ENCODE data around the gene PDE10A.

DNA sequence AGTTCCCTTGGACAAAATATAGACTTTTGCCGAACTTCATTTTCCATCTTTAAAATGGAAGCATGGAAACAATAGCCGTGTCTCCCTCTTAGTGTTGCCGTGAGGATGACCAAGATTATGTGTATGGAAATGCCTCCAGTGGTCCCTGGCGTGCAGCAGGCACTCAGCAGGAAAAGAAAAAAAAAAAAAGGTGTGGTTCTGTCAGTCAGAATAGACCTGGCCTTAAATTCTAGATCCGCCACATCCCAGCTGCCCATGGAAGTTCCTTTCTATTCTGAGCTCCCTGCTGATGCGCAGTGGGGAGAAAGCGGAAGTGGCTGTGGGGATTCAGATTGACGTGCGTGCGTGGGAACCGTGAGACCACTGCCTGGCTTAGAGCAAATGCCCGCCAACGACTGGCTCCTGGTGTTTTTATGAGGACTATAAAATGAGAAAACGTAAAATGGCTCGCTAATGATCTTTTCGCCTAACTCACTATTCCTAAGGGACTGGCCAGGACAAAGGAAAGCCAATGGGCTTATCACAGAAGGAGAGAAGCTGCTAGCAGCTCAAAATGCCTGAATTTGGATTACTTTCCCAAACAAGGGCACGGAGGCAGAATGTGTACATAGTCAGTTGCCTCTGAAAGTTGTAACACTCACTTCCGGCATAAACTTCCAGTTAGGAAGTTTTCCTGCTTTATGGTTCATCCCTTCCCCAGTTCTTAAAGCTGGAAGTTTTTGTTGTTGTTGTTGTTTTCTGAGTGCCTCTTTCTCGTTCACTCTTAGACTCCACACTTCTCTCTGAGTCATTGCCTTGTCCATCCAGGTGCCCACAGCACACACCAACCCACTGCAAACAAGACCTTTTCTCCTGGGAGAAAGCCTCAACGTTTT is 11.4 kb upstream of the PDE10A start:
- TF ChIP-seq ZNF140 (CRISPR knock-in tag; IDR thresholded peaks at IDR 0.05) (no peak), ZFP30 (CRISPR knock-in tag; IDR thresholded peaks at IDR 0.05; ENCODE audit: borderline replicate concordance) (no peak), OTX1 (CRISPR knock-in tag; IDR thresholded peaks at IDR 0.05) (no peak), POLR2A (conservative IDR thresholded peaks at IDR 0.05) (no peak), MEIS2 (IDR thresholded peaks at IDR 0.05; ENCODE audit: partially characterized antibody) (no peak), BRCA1 (IDR thresholded peaks at IDR 0.05) (no peak), BRCA1 (CRISPR knock-in tag; IDR thresholded peaks at IDR 0.05) (no peak)
- TF ChIP-seq, protein P1, sequence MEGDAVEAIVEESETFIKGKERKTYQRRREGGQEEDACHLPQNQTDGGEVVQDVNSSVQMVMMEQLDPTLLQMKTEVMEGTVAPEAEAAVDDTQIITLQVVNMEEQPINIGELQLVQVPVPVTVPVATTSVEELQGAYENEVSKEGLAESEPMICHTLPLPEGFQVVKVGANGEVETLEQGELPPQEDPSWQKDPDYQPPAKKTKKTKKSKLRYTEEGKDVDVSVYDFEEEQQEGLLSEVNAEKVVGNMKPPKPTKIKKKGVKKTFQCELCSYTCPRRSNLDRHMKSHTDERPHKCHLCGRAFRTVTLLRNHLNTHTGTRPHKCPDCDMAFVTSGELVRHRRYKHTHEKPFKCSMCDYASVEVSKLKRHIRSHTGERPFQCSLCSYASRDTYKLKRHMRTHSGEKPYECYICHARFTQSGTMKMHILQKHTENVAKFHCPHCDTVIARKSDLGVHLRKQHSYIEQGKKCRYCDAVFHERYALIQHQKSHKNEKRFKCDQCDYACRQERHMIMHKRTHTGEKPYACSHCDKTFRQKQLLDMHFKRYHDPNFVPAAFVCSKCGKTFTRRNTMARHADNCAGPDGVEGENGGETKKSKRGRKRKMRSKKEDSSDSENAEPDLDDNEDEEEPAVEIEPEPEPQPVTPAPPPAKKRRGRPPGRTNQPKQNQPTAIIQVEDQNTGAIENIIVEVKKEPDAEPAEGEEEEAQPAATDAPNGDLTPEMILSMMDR (IDR thresholded peaks at IDR 0.05 in 2 of 3, conservative IDR thresholded peaks at IDR 0.05 in 1 of 3; ENCODE audit: insufficient read depth in 2 of 3, low read depth in 1 of 3, low read length in 3 of 3), result no peak
- TF ChIP-seq, protein P2, sequence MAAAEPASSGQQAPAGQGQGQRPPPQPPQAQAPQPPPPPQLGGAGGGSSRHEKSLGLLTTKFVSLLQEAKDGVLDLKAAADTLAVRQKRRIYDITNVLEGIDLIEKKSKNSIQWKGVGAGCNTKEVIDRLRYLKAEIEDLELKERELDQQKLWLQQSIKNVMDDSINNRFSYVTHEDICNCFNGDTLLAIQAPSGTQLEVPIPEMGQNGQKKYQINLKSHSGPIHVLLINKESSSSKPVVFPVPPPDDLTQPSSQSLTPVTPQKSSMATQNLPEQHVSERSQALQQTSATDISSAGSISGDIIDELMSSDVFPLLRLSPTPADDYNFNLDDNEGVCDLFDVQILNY (CRISPR knock-in tag; IDR thresholded peaks at IDR 0.05), result no peak
- TF ChIP-seq, protein P3, sequence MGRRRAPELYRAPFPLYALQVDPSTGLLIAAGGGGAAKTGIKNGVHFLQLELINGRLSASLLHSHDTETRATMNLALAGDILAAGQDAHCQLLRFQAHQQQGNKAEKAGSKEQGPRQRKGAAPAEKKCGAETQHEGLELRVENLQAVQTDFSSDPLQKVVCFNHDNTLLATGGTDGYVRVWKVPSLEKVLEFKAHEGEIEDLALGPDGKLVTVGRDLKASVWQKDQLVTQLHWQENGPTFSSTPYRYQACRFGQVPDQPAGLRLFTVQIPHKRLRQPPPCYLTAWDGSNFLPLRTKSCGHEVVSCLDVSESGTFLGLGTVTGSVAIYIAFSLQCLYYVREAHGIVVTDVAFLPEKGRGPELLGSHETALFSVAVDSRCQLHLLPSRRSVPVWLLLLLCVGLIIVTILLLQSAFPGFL (CRISPR knock-in tag; IDR thresholded peaks at IDR 0.05), result no peak
- TF ChIP-seq, protein P4, sequence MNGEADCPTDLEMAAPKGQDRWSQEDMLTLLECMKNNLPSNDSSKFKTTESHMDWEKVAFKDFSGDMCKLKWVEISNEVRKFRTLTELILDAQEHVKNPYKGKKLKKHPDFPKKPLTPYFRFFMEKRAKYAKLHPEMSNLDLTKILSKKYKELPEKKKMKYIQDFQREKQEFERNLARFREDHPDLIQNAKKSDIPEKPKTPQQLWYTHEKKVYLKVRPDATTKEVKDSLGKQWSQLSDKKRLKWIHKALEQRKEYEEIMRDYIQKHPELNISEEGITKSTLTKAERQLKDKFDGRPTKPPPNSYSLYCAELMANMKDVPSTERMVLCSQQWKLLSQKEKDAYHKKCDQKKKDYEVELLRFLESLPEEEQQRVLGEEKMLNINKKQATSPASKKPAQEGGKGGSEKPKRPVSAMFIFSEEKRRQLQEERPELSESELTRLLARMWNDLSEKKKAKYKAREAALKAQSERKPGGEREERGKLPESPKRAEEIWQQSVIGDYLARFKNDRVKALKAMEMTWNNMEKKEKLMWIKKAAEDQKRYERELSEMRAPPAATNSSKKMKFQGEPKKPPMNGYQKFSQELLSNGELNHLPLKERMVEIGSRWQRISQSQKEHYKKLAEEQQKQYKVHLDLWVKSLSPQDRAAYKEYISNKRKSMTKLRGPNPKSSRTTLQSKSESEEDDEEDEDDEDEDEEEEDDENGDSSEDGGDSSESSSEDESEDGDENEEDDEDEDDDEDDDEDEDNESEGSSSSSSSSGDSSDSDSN (IDR thresholded peaks at IDR 0.05; ENCODE audit: borderline replicate concordance in 1 of 2, low read depth in 2 of 2, low read length in 2 of 2), result no peak
